Stimulated activated naive B cell treated with anti-CD40 and anti-IgM and Interleukin-4, amounts not matched to agents 10 μg/mL and 1 μg/mL and 100 μg/mL, for 72 hours (primary cell): ENCODE measurements around the gene UBE2D4.

Experiments used
- ATAC-seq, 2 donors: fragments of 150-1000 bp; cut with Tn5 transposase; replicated peaks; 2 replicates each; pipeline ENCODE4 v1.10.0; 2021; ENCODE audit warnings: moderate library complexity in 1 of 2
- DNase-seq: peaks from one replicate; pipeline ENCODE4 v3.0.0; 2021
- H3K27ac Mint-ChIP-seq: one replicate; pipeline ENCODE4 v1.8.0; 2022; ENCODE audit warnings: mild to moderate bottlenecking, mixed read lengths
- H3K27me3 Mint-ChIP-seq, 2 donors: one replicate each; pipeline ENCODE4 v1.8.0; 2022; ENCODE audit warnings: mixed read lengths in 2 of 2
- H3K36me3 Mint-ChIP-seq, 2 donors: one replicate each; pipeline ENCODE4 v1.8.0; 2022; ENCODE audit warnings: mixed read lengths in 2 of 2, mild to moderate bottlenecking in 1 of 2
- H3K4me1 Mint-ChIP-seq, 2 donors: one replicate each; pipeline ENCODE4 v1.8.0; 2022; ENCODE audit warnings: mixed read lengths in 2 of 2, mild to moderate bottlenecking in 1 of 2
- H3K4me3 Mint-ChIP-seq, 2 donors: one replicate each; pipeline ENCODE4 v1.8.0; 2022; ENCODE audit warnings: mild to moderate bottlenecking in 2 of 2, mixed read lengths in 2 of 2, moderate library complexity in 1 of 2
- H3K9me3 Mint-ChIP-seq, 2 donors: one replicate each; pipeline ENCODE4 v1.8.0; 2022; ENCODE audit warnings: mixed read lengths in 2 of 2, mild to moderate bottlenecking in 1 of 2

The UBE2D4 gene

DNA sequence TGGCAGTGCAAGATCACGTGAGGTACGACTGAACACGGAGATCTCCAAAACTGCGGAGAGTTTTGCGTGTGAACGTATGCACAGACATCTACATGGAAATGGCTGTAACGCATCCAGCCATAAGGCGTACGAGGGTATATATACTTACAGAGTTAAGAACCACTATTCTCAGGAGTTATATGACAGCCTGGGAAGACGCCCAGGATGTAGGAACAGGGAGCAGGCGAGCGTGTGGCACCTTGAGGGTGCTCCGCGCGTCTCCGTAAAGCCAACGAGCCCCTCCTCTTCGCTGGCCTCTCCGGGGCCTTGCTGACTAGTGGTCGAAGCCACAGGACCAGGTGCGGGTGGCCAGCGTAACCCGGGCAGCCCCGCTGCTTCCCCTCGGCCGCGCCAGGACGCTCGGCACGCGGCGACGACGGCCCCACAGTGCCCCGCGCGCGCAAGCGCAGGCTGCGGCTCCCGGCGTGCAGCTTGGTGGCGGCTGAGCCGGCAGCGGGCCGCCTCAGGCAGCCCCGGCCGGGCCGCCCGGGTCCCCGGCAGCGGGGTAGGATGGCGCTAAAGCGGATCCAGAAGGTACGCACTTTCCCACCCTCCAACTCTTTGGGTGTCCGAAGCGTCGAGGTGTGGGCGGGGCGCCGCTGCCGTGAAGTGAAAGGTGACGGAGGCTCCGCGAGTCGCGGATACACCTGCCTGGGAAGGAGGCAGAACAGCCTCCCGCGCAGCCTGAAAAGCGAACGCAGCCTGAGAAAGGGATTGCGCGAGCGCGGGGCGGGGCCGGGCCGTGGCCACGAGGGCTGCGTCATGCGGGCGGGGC is at the start of gene UBE2D4:
TSS of gene UBE2D4 (plus strand) at position 453 of the 814 bp plus-strand sequence. CDS start at position 550, 97 bp downstream.
- peak; percentile 93 to 95 for ATAC-seq
- H3K4me3 Mint-ChIP-seq, result peak within 1 kb of the TSS; percentile 93 to 96
- peak; percentile 87 for DNase-seq
- peaks cover 15 to 20% of the 10 kb centered on the region in 2 donors for H3K4me1 Mint-ChIP-seq
- H3K36me3 Mint-ChIP-seq, result peaks cover 10 to 24% of the 10 kb centered on the region in 2 donors
- peak within 1 kb of the TSS; percentile 96 for H3K27ac Mint-ChIP-seq
- H3K27me3 Mint-ChIP-seq, result no peaks in the 10 kb centered on the region
- peaks cover 2 to 3% of the 10 kb centered on the region in 2 donors for H3K9me3 Mint-ChIP-seq

DNA sequence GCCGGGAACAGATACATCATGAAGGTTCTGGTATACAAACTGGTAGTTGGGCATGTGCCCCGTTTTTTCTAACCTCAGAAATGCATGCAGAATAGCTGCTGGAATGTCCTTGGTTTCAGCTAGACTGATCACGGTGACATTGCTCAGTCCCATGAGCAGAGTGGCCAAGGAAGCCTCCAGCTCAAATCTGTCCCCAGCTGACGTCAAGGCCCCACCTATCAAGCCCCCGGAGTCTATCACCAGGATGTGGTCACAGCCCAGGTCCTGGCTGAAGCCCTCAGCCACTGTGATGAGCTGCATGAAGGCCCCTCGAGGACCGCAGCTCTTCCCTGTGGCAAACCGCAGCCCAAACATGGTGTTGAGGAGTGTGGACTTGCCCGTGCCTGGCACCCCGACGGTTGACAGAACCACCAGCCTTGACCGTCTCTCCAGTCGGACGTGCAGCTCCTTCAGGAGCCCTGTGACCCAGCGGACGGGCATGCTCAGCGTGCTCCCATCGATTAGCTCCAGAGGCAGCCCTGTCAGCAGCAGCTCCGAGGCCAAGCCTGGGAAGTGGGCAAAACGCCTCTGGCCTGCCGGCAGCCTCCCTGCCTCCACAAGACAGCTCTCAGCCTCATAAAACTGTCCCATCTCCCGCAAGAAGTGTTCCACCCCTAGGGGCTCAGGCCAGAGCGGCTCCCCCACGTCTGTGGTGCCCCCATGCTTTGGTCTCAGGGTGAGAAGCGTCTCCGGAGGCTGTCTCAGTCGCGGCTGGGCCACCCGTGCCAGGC is 49.1 kb upstream of the UBE2D4 start:
- ATAC-seq (no peak), DNase-seq (no peak)
- Mint-ChIP-seq H3K36me3 (peaks cover 42 to 67% of the 10 kb centered on the region in 2 donors), H3K4me3 (no peak overlapping the region), H3K27ac (peak overlapping the region; percentile 25), H3K4me1 (peaks cover 10 to 15% of the 10 kb centered on the region in 2 donors), H3K27me3 (no peaks in the 10 kb centered on the region), H3K9me3 (peaks cover 0 to 2% of the 10 kb centered on the region in 2 donors)

GRCh38 chr7:43877968-43878864 is 48.0 kb upstream of the UBE2D4 start:
- H3K36me3 Mint-ChIP-seq, result peaks cover 39 to 62% of the 10 kb centered on the region in 2 donors
- peaks cover 0 to under 1% of the 10 kb centered on the region in 2 donors for H3K9me3 Mint-ChIP-seq
- peaks cover 10 to 12% of the 10 kb centered on the region in 2 donors for H3K4me1 Mint-ChIP-seq
- peak overlapping the region; percentile 75 for H3K27ac Mint-ChIP-seq
- no peaks in the 10 kb centered on the region for H3K27me3 Mint-ChIP-seq
- ATAC-seq (no peak), DNase-seq (no peak)
- no peak overlapping the region for H3K4me3 Mint-ChIP-seq

- Mint-ChIP-seq H3K36me3 (peaks cover 38 to 62% of the 10 kb centered on the region in 2 donors), H3K27ac (no peak overlapping the region), H3K9me3 (no peaks in the 10 kb centered on the region), H3K27me3 (no peaks in the 10 kb centered on the region), H3K4me3 (no peak overlapping the region), H3K4me1 (peaks cover 10 to 12% of the 10 kb centered on the region in 2 donors)
- ATAC-seq (no peak), DNase-seq (no peak)
Observed at GRCh38 chr7:43878867-43879266, 47.4 kb upstream of the UBE2D4 start.

DNA sequence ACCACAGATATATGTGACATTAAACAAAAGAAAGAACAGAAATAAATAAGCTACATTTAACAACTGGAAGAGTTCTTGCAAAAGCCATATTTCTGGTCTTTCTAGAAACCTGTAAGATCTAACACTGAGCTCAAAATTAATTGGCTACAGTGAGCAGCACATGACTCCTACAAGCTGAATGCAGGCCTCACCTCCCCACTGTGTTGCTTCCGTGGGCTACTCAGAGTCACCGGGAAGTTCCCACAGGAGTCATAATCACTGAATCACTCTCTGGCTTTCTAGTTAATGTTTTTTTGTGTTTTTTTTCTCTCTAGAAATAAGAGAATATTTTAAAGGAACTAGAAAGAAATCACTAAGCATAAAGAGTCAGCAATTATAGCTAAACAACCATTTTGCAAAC is 46.8 kb upstream of the UBE2D4 start:
- Mint-ChIP-seq H3K27ac (no peak overlapping the region), H3K4me3 (no peak overlapping the region), H3K27me3 (no peaks in the 10 kb centered on the region), H3K36me3 (peaks cover 44 to 64% of the 10 kb centered on the region in 2 donors), H3K9me3 (no peaks in the 10 kb centered on the region), H3K4me1 (peaks cover 10 to 12% of the 10 kb centered on the region in 2 donors)
- DNase-seq (no peak), ATAC-seq (no peak)

GRCh38 chr7:43880596-43880995 is 45.6 kb upstream of the UBE2D4 start:
- no peak for DNase-seq
- Mint-ChIP-seq H3K4me3 (no peak overlapping the region), H3K9me3 (no peaks in the 10 kb centered on the region), H3K4me1 (peaks cover 10 to 12% of the 10 kb centered on the region in 2 donors), H3K27me3 (no peaks in the 10 kb centered on the region), H3K36me3 (peaks cover 42 to 64% of the 10 kb centered on the region in 2 donors), H3K27ac (peak overlapping the region; percentile 20)
- no peak for ATAC-seq

GRCh38 chr7:43884209-43884608 is 42.0 kb upstream of the UBE2D4 start:
- no peak overlapping the region for H3K27ac Mint-ChIP-seq
- H3K4me1 Mint-ChIP-seq, result peaks cover 0 to under 1% of the 10 kb centered on the region in 2 donors
- no peak for DNase-seq
- H3K36me3 Mint-ChIP-seq, result peaks cover 20 to 34% of the 10 kb centered on the region in 2 donors
- H3K9me3 Mint-ChIP-seq, result no peaks in the 10 kb centered on the region
- ATAC-seq, result no peak
- no peaks in the 10 kb centered on the region for H3K27me3 Mint-ChIP-seq
- H3K4me3 Mint-ChIP-seq, result no peak overlapping the region

- H3K4me3 Mint-ChIP-seq, result no peak overlapping the region
- peaks cover 2 to 4% of the 10 kb centered on the region in 2 donors for H3K4me1 Mint-ChIP-seq
- peaks cover 20 to 30% of the 10 kb centered on the region in 2 donors for H3K36me3 Mint-ChIP-seq
- H3K9me3 Mint-ChIP-seq, result no peaks in the 10 kb centered on the region
- DNase-seq, result no peak
- no peak for ATAC-seq
- no peaks in the 10 kb centered on the region for H3K27me3 Mint-ChIP-seq
- no peak overlapping the region for H3K27ac Mint-ChIP-seq
Observed at GRCh38 chr7:43884617-43885016, 41.6 kb upstream of the UBE2D4 start.

GRCh38 chr7:43888993-43889945 is 37.0 kb upstream of the UBE2D4 start:
- no peaks in the 10 kb centered on the region for H3K27me3 Mint-ChIP-seq
- ATAC-seq, result no peak
- peaks cover 9 to 30% of the 10 kb centered on the region in 2 donors for H3K4me1 Mint-ChIP-seq
- no peaks in the 10 kb centered on the region for H3K9me3 Mint-ChIP-seq
- H3K4me3 Mint-ChIP-seq, result no peak overlapping the region
- DNase-seq, result no peak
- H3K27ac Mint-ChIP-seq, result no peak overlapping the region
- peaks cover 14 to 31% of the 10 kb centered on the region in 2 donors for H3K36me3 Mint-ChIP-seq

DNA sequence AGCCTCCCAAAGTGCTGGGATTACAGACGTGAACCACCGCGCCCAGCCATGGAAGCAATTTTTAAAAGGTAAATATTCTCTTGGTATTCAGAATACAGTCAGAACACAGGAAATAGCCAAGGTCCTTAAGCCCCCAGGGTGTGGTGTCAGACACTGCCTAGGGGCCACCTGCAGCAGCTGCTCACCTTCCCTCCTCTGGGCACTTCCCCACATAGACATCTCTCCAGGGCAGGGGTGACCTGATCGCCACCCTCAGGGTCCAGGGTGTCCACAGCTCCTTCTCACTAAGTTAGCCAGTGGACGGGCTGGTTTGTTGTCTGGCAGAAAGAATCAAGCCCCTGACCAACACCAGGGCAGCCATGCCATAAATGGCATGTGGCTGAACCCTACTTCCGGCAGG is 35.8 kb upstream of the UBE2D4 start:
- no peak for ATAC-seq
- Mint-ChIP-seq H3K4me3 (no peak overlapping the region), H3K4me1 (peaks cover 9 to 30% of the 10 kb centered on the region in 2 donors), H3K27ac (no peak overlapping the region), H3K9me3 (no peaks in the 10 kb centered on the region), H3K36me3 (peaks cover 9 to 32% of the 10 kb centered on the region in 2 donors), H3K27me3 (no peaks in the 10 kb centered on the region)
- no peak for DNase-seq

GRCh38 chr7:43891069-43891955 is 34.9 kb upstream of the UBE2D4 start:
- Mint-ChIP-seq H3K4me3 (no peak overlapping the region), H3K9me3 (peaks cover 0 to 4% of the 10 kb centered on the region in 2 donors), H3K27me3 (no peaks in the 10 kb centered on the region), H3K4me1 (peaks cover 9 to 30% of the 10 kb centered on the region in 2 donors), H3K27ac (no peak overlapping the region), H3K36me3 (peaks cover 12 to 37% of the 10 kb centered on the region in 2 donors)
- ATAC-seq, result no peak
- DNase-seq, result no peak

DNA sequence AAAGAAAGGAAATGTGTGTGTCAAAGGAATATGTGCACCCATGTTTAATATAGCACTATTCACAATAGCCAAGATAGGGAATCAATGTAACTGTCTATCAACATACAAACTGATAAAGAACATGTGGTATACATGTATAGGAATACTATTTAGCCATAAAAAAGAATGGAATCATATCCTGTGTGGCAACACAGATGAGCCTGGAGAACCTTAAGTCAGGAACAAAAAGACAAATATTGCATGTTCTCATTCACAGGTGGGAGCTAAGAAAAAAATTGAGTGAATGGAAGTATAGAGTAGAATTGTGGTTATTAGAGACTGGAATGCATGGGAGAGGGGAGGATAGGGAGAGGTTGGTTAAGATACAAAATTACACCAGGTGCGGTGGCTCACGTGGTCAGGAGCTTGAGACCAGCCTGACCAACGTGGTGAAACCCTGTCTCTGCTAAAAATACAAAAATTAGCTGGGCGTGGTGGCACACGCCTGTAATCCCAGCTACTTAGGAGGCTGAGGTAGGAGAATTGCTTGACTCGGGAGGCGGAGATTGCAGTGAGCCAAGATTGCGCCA is 30.3 kb upstream of the UBE2D4 start:
- no peaks in the 10 kb centered on the region for H3K27me3 Mint-ChIP-seq
- no peak overlapping the region for H3K4me3 Mint-ChIP-seq
- peaks cover 9 to 19% of the 10 kb centered on the region in 2 donors for H3K4me1 Mint-ChIP-seq
- DNase-seq, result no peak
- H3K36me3 Mint-ChIP-seq, result peaks cover 9 to 32% of the 10 kb centered on the region in 2 donors
- H3K9me3 Mint-ChIP-seq, result peaks cover 0 to 4% of the 10 kb centered on the region in 2 donors
- no peak overlapping the region for H3K27ac Mint-ChIP-seq
- no peak for ATAC-seq
